ENCODE measurements around the gene MRPS31. TPM values are rescaled to one million over a fixed set of nuclear protein-coding genes. Genes with fewer than 3 reads are reported as not detected.

MRPS31 gene
- total and polyA plus RNA-seq, 2 donors (not counting 3 experiments of a cell fraction or from before 2014, with no cell fraction given), result 7.6 to 17.8 TPM

DNA sequence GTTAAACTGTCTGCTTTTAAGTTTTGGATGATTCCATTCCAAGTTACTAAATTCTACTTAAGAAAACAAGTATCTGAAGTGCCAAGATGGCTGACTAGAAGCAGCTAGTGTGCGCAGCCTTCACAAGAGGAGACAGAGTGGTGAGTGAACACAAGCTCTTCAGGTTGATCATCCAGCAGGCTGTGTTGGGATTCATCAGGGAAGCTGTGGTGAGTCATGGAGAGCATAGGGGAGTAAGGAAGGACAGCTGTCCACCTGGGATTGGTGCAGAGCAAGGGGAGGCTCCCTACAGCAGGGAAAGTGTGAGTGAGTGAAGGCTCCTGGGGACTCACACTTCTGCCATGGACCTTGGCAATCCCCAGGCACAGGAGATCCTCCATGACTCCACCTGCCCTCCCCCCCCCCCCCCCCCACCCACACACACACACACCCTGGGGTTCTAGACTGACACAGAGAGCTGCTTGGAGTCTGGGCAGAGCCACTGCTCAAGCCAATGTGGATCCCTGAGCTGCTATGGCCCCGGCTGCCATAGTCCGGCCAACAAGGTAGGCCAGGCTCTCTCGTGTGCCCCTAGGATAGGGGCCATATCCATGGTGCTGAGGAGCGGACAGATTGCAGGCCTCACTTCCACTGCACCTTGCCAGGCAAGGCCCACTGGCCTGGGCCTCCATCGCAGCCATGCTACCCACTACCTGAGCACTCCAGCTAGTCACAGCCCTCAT, 41.9 kb upstream of the MRPS31 start:
- ChIA-PET CTCF (interaction anchor here (0.8 to 3.3 kb wide), 11 partner anchors 13 to 1130 kb away, joined by 3 to 28 read pairs (median 7); partner anchors contain the start of gene SLC25A15), POLR2A (no interaction called here)
- BruUV-seq (replicated peaks), result no TSS peak

More for the DNA sequence above, 41.9 kb upstream of the MRPS31 start:
- Histone ChIP-seq H3K4me2 (ENCODE audit: insufficient read depth, low read length) (no peak overlapping the region), H3K27me3 (ENCODE audit: control insufficient read depth in 2 of 2, insufficient read depth in 2 of 2, low read length in 2 of 2) (peaks cover 0 to 2% of the 10 kb centered on the region in 2 experiments), H3K9ac (replicated peaks; ENCODE audit: extremely low read depth, insufficient read depth, low read length) (no peak overlapping the region), H3K9me3 (replicated peaks; ENCODE audit: control insufficient read depth, insufficient read depth, low read length) (no peaks in the 10 kb centered on the region), H3K4me1 (ENCODE audit: control insufficient read depth, extremely low read depth, insufficient read depth, low read length) (no peaks in the 10 kb centered on the region), H3K9me1 (replicated peaks; ENCODE audit: control insufficient read depth, extremely low read depth, insufficient read depth, low read length) (no peaks in the 10 kb centered on the region), H2AFZ (ENCODE audit: low read depth, low read length) (no peak overlapping the region), H3K4me3 (replicated peaks in 1 of 3; ENCODE audit: insufficient read depth in 1 of 3, low read depth in 1 of 3, low read length in 3 of 3) (no peak overlapping the region), H4K20me1 (replicated peaks; ENCODE audit: control insufficient read depth, extremely low read depth, insufficient read depth, low read length) (no peaks in the 10 kb centered on the region), H3K27ac (ENCODE audit: insufficient read depth, low read depth, low read length) (no peak overlapping the region), H3K36me3 (ENCODE audit: control insufficient read depth in 2 of 2, extremely low read depth in 1 of 2, insufficient read depth in 2 of 2, low read length in 2 of 2) (peaks cover 1 to 5% of the 10 kb centered on the region in 2 experiments), H3K79me2 (ENCODE audit: control insufficient read depth, insufficient read depth, low read length) (no peaks in the 10 kb centered on the region)
- FAIRE-seq (no peak), DNase-seq (ENCODE audit: low read depth, low spot score) (no peak)
- TF ChIP-seq MYC (IDR thresholded peaks at IDR 0.05; ENCODE audit: low read depth, low read length) (no peak), MAX (IDR thresholded peaks at IDR 0.05; ENCODE audit: insufficient read depth, insufficient read length) (no peak), POLR2AphosphoS5 (IDR thresholded peaks at IDR 0.05; ENCODE audit: insufficient read depth, low read depth, low read length) (no peak), CTCF (IDR thresholded peaks at IDR 0.05; ENCODE audit: extremely low read depth in 1 of 2, insufficient read depth in 1 of 2, low read depth in 1 of 2, low read length in 2 of 2) (no peak), JUN (IDR thresholded peaks at IDR 0.05; ENCODE audit: borderline replicate concordance, insufficient read depth, insufficient read length, low read depth) (no peak), EZH2 (IDR thresholded peaks at IDR 0.05; ENCODE audit: borderline replicate concordance, low read depth, low read length, severe bottlenecking) (no peak)
- intact Hi-C loops (cut with micrococcal nuclease) (no loop called here), dilution Hi-C loops (cut with MboI; ENCODE audit: extremely low pct_ligation_motif_present, low sequenced_read_pairs) (no loop called here)

Data from endothelial cell of umbilical vein (primary cell).